ENCODE results near the gene CRYBB2.
"Not testable (repeated sequence)": the region's sequence is repeated elsewhere in the genome, so short reads cannot be mapped to it uniquely, and the experiment has no call there.

Gene CRYBB2

DNA sequence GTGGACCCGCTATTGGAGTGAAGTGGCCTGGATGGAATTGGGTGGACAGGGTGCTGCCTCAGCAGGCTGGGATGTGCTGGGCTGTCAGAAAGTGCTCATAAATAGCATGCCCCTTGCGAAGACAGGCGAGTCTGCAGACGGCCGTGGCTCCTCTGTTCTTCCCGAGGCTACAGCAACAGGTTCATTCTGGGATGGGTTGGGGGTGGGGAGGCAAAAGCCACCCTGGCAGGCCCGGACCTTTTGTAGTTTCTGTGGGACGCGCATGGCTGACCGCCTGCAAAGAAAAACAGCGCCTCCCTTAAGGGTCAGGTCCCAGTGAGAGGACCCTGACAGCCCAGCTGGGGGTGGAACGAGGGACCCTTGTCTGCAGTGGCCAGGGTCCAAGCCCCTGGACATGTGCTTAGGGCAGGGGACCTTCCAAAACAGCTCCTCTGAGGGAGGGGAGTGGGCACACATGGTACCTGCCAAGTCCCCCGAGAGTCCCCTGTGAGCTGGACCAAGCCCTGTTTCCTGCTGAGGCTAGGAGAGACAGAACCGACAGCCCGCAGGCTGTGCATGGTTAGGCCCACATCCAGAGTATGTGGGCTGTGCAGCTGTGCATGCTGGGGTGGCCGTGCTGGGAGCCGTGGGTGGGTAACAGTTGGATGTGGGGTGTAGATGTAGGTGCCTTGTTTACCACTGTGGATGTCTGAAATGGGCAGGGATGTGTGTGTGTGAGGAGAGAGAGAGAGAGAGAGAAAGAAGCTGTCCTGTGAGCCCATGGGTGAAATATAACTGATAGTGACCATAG lies 19.5 kb upstream of the CRYBB2 start, which contains the start of gene CRYBB3:
Gene CRYBB3, plus strand, starts transcription at position 128 of the 790 bp plus-strand sequence. CDS start 1,539 bp downstream, outside the sequence.
- no peak for DNase-seq (ENCODE audit: low spot score)

DNA sequence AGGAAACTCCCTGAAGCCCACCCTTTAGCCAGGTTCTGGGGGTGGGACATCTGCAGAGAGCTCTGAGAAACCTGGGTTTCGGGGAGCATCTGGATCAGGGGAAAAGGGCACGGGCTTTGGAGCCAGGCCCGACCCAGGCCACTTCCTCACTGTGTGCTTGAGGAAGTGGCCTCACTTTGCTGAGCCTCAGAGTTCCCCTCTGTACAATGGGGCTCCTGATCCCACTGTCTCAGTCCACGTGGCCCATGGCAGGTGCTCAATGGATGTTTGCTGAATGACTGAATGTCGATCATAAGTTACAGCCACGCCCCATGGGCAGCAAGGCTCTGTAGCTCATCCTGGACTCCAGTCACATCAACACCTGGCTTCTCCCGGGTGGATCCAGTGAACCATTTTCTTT lies 18.5 kb upstream of the CRYBB2 start:
- DNase-seq (ENCODE audit: low spot score): no peak

DNA sequence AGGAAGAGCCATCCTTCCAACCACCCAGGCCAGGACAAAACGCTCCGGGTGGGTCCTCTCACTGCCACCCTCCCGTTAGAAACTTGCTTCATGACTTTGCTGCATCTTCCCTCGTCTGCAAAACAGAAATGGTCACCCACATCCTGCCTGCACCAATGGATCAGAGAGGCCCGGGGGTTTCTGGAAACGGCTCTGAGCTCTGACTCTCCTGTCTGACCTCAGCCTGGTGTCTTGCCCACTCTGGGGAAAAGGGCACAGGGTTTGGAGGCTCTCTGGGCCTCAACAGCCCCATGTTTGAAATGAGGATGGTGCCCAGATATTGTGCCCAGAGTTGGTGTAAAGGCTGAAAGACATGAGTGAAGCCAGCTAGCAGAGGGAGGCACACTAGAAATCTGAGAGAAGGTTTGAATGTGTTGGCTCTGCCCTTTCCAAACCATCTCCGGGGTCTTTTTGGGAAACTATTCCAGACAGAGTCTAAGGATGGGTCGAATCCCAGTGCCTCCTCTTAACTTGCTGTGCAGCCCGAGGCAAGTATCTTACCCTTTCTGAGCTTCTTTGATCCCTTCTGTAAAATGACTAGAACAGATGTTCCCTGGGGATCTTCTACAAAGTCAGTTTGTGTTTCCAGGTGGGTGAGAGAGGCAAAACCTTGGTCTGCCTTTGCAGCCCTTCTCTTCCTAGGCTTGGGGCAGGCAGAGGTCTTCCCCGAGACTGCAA lies 17.7 kb upstream of the CRYBB2 start:
- DNase-seq (ENCODE audit: low spot score): no peak

DNA sequence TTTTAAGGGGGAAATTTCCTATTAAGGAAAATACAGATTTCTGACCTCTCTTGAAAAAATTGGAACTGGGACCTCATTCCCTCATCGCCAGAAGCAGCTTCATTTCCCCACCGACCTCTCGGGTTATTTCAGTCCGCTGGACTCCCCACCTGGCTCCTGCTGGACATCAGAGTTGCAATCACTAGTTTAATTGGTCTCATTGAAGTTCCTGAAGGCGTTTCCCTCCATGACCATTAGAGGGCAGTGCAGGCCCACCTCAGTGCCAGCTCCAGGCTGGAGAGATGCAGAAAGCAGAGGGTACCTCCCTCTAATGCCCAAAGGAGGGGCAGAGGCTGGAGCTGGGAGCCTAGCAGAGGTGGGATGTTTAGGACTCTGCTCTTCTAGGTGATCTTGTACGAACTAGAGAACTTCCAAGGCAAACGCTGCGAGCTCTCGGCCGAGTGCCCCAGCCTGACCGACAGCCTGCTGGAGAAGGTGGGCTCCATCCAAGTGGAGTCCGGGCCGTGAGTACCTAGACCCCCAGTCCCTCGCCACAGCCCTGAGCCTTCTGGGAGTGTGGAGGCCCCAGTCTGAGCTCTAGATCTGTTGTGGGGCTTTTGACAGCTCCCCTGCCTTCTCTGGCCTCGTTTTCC lies 17.0 kb upstream of the CRYBB2 start:
- DNase-seq (ENCODE audit: low spot score): peak; percentile 82

DNA sequence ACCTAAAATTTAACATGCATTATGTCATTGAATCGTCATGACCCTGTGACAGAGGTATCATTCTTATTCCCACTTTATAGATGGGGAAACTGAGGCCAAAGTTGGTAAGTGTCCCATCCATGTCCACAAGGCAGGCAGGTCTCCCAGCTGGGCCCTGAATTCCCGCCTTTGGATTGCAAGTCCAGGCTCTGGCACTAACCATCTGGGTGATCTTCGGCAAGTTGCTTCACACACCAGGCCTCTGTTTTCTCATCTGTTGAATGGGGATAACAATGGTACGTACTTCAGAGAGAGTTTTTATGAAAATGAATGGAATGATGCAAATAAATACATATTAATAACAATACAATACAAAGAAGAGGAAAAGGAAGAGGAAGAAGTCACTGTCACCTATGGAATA lies 16.4 kb upstream of the CRYBB2 start:
- no peak for DNase-seq (ENCODE audit: low spot score)

DNA sequence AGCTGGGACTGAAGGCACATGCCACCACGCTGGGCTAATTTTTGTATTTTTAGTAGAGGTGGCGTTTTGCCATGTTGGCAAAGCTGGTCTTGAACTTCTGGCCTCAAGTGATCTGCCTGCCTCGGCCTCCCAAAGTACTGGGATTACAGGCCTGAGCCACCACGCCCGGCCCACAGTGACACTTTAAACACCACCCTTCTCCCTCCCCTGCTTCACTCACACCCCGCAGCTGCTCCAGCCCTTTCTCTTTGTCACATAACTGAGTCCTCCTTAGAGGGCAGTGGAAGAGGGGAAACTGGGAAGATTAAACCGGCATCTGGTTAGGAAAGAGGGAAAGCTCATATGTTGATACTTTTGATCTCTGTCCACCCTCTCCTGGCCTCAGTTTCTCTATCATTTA lies 14.9 kb upstream of the CRYBB2 start:
- DNase-seq (ENCODE audit: low spot score): not testable (repeated sequence)

DNA sequence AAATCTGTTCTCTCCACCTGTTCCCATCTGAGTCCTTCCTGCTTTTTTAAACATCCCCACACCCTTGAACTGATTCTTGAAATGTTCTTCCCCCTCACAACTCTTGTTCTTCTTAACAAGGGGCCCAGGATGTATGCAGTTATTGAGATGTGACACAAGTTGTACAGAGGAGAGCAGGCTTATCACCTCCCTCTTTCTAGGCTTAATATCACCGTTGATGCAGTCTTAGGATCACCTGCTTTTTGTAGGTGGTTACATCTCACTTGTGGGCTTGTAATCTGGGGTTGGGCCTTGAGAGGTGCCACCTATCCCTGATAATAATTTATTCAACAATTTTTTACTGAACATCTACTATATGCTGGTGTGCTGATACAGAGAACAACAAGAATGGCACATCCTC lies 13.6 kb upstream of the CRYBB2 start:
- DNase-seq (ENCODE audit: low spot score): no peak

DNA sequence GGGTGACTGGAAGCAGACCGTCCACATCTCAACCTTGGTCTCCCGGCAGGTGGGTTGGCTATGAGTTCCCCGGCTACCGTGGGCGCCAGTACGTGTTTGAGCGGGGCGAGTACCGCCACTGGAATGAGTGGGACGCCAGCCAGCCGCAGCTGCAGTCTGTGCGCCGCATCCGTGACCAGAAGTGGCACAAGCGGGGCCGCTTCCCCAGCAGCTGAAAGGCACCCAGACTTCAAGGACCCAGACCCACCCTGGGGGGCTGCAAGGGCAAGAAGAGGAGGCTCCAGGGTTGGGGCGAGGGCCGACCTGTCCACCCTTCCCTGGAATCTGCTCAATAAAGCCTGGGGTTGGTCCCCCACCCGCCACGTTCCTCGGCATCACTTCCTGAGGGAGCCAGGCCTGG lies 12.4 kb upstream of the CRYBB2 start:
- no peak for DNase-seq (ENCODE audit: low spot score)

DNA sequence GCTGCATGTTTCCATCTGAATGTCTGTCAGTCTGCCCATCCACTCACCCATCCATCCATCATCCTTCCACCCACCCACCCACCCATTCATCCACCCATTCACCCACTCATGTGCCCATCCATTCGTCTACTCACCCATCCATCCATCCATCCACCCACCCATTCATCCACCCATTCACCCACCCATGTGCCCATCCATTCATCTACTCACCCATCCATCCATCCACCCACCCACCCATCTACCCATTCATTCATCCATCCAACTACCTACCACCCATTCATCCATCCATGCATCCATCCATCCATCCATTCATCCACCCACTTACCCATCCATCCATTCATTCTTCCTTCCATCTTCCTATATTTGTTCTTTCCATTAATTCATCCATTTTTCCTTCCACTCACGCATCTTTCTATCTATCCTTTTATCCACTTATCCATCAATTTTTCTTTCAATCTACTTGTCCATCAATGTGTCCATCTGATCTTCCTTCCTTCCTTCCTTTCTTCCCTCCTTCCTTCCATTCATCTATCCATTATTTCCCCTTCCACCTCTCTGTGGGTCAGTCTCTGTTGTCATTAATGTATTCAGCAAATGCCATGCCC lies 11.8 kb upstream of the CRYBB2 start:
- no peak for DNase-seq (ENCODE audit: low spot score)

DNA sequence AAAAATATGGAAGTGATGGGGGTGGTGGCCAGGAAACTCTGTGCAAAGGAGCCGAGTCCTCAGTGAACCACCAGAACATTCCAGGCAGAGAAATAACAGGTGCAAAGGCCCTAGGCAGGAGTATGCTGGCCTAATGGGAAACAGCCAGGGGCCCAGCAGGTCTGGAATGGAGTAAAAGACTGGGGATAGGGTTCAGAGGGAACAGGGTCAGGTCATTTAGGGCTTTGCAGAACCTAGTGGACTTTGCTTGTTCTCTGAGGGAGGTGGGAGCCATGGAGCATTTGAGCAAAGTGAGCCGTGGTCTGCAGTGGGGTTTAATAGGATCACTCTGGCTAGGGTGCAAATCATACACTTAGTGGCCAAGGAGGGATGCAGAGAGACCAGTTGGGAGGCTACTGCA lies 11.1 kb upstream of the CRYBB2 start:
- DNase-seq (ENCODE audit: low spot score): no peak

DNA sequence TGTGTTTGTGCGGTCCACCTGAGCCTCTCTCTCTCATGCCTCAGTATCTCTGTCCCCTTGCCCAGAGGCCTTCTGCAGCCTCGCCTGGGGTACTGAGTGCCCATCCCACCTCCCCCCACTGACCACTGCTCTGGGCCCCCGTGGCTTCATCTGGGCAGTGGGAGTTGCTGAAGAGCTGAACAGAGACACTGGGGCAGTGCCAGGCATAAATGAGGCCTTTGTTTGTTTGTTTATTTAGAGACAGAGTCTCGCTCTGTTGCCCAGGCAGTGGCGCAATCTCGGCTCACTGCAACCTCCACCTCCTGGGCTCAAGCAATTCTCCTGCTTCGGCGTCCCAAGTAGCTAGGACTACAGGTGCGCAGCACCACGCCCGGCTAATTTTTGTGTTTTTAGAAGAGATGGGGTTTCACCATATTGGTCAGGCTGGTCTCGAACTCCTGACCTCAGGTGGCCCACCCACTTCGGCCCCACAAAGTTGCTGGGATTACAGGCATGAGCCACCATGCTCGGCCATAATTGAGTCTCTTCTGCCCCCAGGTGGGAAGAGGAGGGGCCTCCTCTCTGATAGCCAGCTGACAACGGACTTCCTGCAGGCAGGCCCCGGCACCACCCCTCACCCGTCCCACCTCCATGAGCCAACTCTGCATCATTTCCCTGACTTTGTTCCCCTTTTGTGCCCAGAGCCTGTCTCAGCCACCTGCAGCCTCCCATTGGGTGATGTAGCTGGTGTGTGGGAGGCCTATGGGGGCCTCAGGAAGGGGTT lies 10.5 kb upstream of the CRYBB2 start:
- DNase-seq (ENCODE audit: low spot score): no peak

DNA sequence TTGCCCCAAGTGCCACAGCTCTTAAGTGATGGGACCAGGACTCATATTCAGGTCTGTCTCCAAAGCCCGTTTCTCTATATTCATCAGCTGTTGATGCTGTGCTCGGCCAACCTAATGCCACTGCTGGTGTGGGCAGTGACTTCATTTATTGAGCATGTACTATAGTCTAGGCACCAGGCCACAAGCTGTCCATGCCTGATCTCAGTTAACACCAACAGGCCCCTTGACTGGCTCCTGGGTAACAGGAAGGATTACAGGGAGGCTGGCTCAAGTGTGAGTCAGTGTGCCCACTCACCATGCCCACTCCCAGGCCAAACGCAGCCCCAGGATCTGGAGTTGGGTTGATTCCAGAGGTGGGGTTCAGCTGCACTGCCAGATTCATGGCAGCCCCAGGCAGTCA lies 8.6 kb upstream of the CRYBB2 start:
- DNase-seq (ENCODE audit: low spot score): no peak

DNA sequence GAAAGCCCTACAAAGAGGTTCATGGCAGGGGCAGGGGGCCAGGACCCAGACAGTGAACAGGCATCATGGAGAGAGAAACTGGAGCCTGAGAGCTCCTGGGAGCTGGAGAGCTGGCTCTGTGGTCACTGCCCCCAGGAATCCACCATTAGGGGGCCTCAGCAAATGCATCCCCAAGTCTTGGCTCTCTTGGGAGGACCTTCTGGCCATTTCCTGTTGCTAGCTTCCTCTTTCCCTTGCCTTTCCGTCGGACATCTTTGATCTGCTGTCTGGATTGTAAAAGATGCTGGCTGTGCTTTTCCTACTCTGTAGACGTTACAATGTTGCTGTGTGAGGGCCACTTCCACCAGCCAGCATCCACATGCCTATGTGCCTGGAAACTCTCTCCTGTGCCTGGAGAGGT lies 7.1 kb upstream of the CRYBB2 start:
- DNase-seq (ENCODE audit: low spot score): no peak

DNA sequence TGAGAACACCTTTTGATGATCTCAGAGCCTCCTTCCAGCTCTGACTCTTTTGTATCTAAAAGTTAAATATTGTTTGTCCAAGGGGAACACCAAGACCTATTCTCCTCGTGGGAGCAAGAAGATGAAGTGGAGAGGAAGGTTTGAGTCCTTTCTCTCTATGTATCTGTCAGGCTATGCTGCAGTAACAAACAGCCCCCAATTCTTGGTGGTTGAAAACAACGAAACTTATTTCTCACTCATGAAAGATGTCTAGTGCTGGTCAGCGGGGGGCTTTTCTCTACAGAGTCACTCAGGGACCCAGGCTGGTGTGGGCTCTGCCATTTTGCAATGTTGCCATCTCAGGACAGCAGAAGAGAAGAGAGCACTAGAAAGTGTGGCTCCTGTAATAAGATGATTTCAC lies 6.2 kb upstream of the CRYBB2 start:
- DNase-seq (ENCODE audit: low spot score): no peak

DNA sequence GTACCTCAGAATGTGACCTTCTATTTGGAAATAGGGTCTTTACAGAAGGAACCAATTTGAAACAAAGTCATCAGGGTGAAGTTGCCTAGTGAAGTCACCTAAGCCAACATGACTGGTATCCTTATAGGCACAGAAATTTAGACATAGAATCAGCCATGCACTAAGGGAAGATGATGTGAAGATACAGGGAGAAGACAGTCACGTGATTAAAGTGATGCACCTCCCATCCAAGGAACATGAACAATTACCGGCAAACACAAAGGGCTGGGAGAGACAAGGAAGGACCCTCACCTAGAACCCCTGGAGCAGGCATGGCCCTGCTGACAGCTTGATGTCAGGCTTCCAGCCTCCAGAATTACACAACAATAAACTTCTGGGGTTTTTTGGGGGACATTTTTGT lies 3.2 kb upstream of the CRYBB2 start:
- DNase-seq (ENCODE audit: low spot score): no peak

DNA sequence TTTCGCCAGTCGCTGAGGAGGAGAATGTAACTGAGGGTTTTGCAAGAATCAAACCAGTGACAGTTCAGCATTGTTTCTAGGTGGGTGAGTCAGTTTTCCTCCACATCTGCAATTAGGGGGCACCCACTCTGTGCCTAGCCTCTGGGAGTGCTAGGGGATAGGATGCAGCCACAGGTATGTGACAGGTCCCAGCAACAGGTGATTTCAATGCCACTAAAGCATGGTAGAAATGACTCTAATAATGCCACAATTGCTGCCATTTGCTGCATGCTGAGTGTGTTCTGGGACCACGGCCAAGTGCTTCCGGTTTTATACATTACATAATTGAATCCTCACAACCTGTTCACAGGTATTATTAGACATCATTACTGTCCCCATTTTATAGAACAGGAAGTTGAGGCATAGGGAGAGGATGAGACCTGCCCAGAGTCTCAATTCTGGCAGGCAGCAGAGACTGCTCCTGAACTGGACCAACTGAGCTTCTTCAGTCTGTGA lies 556 bp downstream of the CRYBB2 start:
- no peak for DNase-seq (ENCODE audit: low spot score)

DNA sequence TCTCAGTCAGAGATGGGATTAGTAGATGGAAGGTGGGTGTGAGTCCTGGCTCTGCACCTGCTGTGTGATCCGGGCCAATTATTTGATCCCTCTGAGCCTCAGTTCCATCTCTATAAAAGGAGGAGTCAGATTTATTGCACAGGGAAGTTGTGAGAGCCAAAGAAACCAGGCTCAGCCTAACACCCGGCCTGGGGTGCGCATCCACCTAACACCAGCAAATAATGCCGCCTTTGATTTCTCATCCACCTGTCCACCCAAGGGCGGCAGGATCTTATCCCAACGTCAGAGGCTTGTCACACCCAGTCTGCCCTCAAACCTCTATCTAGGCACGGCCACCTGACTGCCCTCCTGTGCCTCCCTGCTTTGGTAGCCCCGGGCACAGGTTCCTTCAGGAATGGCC lies 2.4 kb downstream of the CRYBB2 start:
- no peak for DNase-seq (ENCODE audit: low spot score)

DNA sequence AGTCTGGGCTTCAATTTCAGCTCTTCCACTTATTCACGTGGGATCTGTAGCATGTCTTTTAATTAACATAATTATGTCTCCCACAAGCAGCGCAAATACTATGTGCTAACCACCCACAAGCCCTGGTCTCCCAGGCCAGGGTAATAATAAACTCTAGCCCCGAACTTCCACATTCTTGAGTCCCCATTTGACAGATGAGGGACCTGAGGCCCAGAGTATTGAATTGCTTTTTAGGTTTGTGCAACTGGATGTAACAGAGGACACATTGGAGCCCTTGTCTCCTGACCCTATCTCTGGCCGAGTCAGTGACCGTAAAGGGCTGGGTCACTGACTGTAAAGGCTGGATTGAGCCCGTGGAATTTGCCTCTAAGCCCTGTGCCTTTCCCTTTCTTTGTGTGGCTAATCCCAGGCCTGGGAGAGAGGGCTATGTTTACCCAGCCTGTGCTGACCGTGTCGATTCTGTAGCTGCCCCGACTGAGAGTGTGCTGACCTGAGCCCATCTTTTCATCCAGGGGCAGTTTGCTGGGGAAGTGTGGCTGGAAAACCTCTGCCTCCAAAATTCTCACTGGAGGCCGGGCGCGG lies 3.9 kb downstream of the CRYBB2 start:
- DNase-seq (ENCODE audit: low spot score): peak; percentile 71

DNA sequence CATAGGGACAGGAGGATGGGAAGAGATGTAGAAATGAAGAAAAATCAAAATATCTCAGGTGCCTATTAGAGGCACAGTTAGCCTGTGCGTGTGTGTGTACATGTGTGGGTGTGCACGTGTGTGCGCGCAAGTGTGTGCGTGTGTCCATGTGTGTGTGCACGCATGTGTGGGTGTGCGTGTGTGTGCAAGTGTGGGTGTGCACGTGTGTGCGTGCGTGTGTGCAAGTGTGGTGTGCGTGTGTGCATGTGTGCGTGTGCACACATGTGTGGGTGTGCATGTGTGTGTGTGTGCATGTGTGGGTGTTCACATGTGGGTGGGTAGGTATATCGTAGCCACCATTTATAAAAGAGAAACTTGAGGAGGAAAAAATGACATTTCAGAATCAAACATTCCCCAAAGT lies 9.4 kb downstream of the CRYBB2 start:
- DNase-seq (ENCODE audit: low spot score): no peak

DNA sequence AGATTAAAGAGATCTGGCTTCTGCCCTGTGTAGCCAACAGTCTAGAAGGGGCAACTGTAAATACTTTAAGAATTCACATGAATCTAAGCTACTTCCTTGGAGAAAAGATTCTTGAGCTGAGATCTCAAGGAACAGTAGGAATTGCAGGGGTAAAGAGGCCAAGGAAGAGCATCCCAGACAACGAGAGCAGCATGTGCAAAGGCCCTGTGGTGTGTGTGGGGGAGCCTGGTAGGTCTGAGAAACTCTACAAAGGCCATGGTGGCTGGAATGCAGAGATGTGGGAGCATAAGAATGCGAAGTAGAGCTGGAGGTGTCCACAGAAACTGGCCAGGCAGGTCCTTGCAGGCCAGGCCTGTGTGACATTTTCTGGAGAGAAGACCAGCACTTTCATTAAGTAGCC lies 11.3 kb downstream of the CRYBB2 start:
- not testable (repeated sequence) for DNase-seq (ENCODE audit: low spot score)

DNA sequence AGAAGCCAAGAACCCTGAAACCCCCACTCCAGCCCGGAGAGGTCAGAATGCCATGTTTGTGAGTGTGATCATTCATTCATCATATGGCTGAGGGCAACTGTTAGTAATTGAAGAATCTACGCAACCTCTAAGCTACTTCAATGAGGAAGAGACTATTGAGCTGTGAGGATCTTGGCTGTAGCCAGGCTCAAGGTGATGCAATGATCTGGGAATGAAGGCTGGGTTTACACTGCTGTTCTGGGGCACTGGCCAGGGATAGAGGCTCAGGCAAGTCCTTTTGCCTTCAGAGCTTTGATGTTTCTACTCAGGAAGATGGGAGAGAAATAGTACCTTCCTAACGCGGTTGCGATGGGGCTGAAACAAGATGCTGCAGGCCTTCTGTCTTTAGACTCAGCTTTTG lies 12.9 kb downstream of the CRYBB2 start:
- no peak for DNase-seq (ENCODE audit: low spot score)
